Spleen (tissue), 7 donors: Measurements from ENCODE around the gene BLTP2.

Experiments used
- CTCF ChIP-seq, 11 experiments: fragments of 200-600 bp in 7 of 11; fragments of 450-650 bp in 4 of 11; sonication (generic) in 4 of 11; IDR thresholded peaks in 8 of 11; conservative IDR thresholded peaks in 3 of 11; 1 replicate in 7 of 11; 2 replicates in 4 of 11; pipeline versions ENCODE4 v1.4.0 to v1.8.0; 2016 to 2021; ENCODE audit warnings: antibody characterized with exemption in 11 of 11, inconsistent platforms in 4 of 11, mild to moderate bottlenecking in 1 of 11
- POLR2A ChIP-seq, 3 donors: fragments of 450-650 bp; IDR thresholded peaks; one replicate each; pipeline ENCODE4 v1.5.1; 2017; ENCODE audit warnings: antibody characterized with exemption in 3 of 3, mild to moderate bottlenecking in 1 of 3
- donor health status: DM: no; HTN: no; CAD: no; lungs with moderate emphysema.
- donor health status: DM: no; HTN: no; CAD: no.
- donor health status: DM: no; HTN: no; CAD: no.

GRCh38 chr17:28667870-28668269 is 22.9 kb upstream of the BLTP2 start:
- TF ChIP-seq CTCF (IDR thresholded peaks at IDR 0.05 in 8 of 11, conservative IDR thresholded peaks at IDR 0.05 in 3 of 11), result no peak
- no peak for TF ChIP-seq POLR2A (IDR thresholded peaks at IDR 0.05)
